HG02588 (cell line): ENCODE data around the gene BRD8.

Experiments
- ATAC-seq: cut with Tn5 transposase; IDR thresholded peaks from one replicate; pipeline ENCODE4 v1.9.1; 2021; ENCODE audit warnings: mild to moderate bottlenecking, moderate library complexity; ENCODE audit not compliant: unreplicated experiment

The BRD8 gene

DNA sequence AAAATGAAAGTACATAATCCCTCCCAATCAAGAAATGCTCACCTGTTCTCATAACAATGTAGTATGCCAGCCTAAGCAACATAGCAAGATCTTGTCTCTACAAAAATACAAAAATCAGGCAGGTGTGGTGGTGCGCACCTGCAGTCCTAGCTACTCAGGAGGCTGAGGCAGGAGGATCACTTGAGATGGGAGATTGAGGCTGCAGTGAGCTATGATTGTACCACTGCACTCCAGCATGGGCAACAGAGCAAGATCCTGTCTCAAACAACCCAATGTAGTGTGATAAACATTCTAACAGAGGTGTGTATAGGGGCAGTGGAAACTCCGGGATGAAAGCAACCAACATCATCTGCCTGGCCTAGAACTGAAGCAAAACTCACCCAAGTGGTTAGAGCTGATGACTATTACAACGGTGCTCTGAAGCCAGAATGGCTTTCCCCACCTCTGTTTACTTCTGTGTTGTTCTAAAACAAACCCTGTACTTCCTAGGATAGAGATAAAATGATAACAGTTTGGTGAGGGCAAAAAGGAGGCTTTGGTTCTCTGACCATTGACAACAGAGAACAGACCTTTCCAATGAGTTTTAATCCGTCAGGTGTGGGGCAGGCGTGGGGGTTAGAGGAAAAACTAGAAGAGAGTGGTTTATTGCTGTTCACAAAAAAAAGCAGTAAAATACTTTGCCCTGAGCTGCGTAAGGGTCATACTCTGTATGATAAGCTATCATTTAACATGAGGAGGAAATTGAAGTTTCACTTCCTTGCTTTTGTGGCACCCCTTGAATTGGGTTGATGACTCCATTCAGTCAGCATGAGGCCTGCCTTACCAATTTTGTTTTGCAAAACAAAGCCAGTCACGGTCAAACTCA, 75.7 kb downstream of the BRD8 start:
- no peak for ATAC-seq

DNA sequence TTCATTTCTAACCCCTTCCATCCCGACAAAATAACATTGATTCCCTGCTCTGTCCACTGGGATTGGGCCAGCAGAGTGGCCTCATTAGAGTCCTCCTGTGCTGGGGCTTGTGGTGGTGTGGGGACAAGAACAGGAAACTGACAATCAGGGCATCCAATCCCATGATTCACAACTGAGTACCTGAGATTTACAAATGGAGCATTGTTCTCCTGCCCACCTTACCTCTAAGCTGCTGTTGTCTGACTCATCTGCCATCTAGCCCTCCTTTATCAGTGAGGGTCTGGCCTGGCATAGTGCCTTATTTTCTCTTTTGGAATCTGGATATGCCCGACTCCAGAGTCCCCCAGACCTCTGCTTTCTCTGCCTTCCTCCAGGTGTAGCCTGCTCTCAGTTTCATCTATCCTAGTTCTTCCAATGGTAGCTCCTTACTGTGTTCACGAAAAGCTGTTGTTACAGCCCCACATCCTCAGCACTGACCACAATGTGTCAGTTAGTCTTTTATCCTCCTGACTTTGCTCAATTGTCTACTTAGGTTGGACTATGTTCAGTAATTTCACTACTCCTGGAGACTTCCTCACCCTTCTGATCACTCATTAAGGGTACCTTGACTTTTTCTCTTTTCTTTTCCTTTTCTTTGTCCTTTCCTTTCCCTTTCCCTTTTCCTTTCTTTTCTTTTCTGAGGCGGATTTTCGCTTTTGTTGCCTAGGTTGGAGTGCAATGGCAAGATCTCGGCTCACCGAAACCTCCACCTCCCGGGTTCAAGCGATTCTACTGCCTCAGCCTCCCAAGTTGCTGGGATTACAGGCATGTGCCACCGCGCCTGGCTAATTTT, 81.2 kb downstream of the BRD8 start:
- ATAC-seq, result no peak

DNA sequence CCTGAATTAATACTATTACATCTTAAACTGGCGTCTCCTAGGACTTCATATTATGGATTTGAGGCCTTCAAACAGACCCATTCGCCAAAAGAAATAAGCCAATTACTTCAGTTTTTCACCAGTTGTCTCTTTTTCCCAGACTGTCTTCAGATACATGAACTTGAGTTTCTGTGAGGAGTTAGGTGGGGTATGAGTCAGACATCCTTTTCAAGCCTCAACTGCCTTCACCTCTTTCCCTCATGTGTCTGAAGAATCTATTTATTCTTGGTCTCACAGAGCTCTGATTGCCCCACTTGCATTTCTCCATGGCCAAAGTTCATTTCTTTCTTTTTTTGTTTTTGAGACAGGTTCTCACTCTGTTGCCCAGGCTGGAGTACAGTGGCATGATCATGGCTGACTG, 82.1 kb downstream of the BRD8 start:
- ATAC-seq, result no peak

DNA sequence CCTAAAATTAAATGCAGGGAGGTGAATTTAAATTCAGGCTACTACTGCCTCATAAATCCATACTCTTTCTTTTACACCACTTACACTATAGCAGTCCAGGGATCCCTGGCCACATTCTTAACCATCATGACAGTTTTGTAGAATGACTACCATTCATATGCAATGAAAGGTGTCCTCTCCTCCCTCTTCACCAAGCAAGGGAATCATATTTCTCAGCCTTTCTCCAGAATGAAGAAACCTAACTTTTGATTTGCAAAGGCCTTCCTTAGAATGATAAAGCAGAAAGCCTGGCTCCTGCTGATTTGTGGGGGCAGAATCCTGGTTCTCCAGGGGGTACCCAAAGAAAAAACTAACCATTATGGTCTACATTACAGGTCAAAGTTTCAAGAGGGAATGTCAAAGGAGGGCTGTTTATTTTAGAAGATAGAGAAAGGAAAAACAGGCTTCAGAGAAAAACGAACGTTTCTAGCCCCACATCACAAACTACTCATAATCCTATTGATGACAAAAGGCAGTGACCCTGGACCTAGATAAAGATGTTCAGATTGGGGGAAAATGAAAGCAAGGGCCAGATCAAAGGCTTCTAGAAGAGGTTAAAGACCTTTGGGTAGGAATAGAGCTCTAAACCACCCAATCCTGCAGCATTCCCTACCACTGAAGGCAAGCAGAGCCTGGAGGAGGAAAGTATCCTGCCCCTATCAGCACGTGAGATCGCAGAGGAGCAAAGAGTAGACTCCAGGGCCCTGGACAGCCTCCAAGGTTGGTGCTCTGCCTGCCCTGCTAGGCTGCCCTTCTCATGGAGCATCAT, 83.1 kb downstream of the BRD8 start:
- no peak for ATAC-seq

- no peak for ATAC-seq
Measured at GRCh38 chr5:138093036-138093435, 85.4 kb downstream of the BRD8 start.

- no peak for ATAC-seq
Measured at GRCh38 chr5:138092301-138092700, 86.1 kb downstream of the BRD8 start.

DNA sequence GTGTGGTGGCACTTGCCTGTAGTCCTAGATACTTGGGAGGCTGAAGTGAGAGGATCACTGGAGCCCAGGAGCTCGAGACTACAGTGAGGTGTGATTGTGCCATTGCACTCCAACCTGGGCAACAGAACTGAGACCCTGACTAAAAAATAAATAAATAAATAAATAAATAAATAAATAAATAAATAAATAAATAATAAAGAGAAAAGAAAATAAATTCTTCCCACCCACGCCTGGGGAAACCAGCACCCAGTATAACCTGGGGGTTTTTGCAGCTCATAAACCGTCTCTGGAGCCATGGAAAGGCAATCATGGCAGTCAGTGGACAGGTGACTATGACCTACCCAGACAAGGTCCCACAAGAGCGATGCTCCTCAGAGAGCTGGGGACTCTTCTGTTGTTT, 86.7 kb downstream of the BRD8 start:
- ATAC-seq, result no peak
